H1 (cell line): ENCODE data around the gene MACROD2.

Experiments used
- EZH2 ChIP-seq: fragments of 200-600 bp; sonication (generic); IDR thresholded peaks from 2 replicates; pipeline ENCODE4 v1.7.1; 2012; ENCODE audit warnings: low read depth, mild to moderate bottlenecking, moderate library complexity, low read length, inconsistent platforms; ENCODE audit not compliant: severe bottlenecking
- SIN3A ChIP-seq, 2 experiments: IDR thresholded peaks in 1 of 2; conservative IDR thresholded peaks in 1 of 2; 2 replicates each; pipeline ENCODE4 v1.6.1; 2011 to 2012; ENCODE audit warnings: low read length in 2 of 2, improper control_type of control experiment in 1 of 2, low read depth in 1 of 2, mild to moderate bottlenecking in 1 of 2

DNA sequence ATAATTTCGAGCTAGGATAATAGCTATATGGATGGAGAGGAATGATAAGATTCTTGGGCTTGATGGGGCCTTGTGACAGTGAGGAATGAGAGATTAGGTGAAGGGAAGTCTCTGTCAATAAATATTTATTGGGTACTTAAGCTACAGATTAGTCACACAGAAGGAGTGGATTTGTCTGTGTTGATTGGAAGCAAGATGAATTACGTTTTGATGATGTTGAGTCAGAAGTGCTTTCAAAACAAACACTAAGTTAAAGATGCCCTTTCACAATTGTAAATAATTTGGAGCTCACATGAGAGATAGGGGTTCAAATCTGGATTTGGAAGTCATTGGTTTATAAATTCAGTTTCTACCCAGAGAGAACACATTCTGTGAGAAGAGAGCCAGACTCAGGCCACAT lies 1743.7 kb downstream of the MACROD2 start:
- TF ChIP-seq EZH2: no peak
- no peak for TF ChIP-seq SIN3A (conservative IDR thresholded peaks at IDR 0.05 in 1 of 2, IDR thresholded peaks at IDR 0.05 in 1 of 2; ENCODE audit: low read depth in 1 of 2, low read length in 2 of 2)
